Cardiac fibroblast (primary cell): ENCODE data around the gene XAB2.

ENCODE experiments used
- DNase-seq, 2 donors: peaks; one replicate each; pipeline versions ENCODE4 v3.0.0 to v3.0.0-alpha.2; 2010; ENCODE audit warnings: low read depth in 2 of 2
- H3K4me3 ChIP-seq, 2 donors: replicated peaks in 1 of 2; 1 replicate in 1 of 2; 2 replicates in 1 of 2; pipeline ENCODE4 v1.5.1; 2011; ENCODE audit warnings: low read depth in 2 of 2, low read length in 2 of 2, mild to moderate bottlenecking in 2 of 2, moderate library complexity in 1 of 2
- CTCF ChIP-seq: IDR thresholded peaks from one replicate; pipeline ENCODE4 v1.5.1; 2011; ENCODE audit warnings: low read depth, mild to moderate bottlenecking, low read length, inconsistent platforms

Gene XAB2

GRCh38 chr19:7662657-7663056 lies 33.3 kb upstream of the XAB2 start:
- DNase-seq, result no peak
- TF ChIP-seq CTCF, result no peak
- H3K4me3 ChIP-seq, result no peak overlapping the region

GRCh38 chr19:7661744-7662538 lies 32.6 kb upstream of the XAB2 start:
- no peak overlapping the region for H3K4me3 ChIP-seq
- no peak for DNase-seq
- no peak for TF ChIP-seq CTCF

GRCh38 chr19:7658219-7658686 lies 28.9 kb upstream of the XAB2 start:
- no peak for TF ChIP-seq CTCF
- no peak for DNase-seq
- no peak overlapping the region for H3K4me3 ChIP-seq

- no peak for TF ChIP-seq CTCF
- peak in 1 of 2 donors; percentile 21 for DNase-seq
- no peak overlapping the region for H3K4me3 ChIP-seq
These were observed 27.9 kb upstream of the XAB2 start for GRCh38 chr19:7657131-7657751.

- TF ChIP-seq CTCF, result no peak
- H3K4me3 ChIP-seq, result no peak overlapping the region
- DNase-seq, result no peak
These were observed 26.2 kb upstream of the XAB2 start for GRCh38 chr19:7655581-7655980.

GRCh38 chr19:7654401-7654800 lies 25.1 kb upstream of the XAB2 start:
- DNase-seq, result no peak
- H3K4me3 ChIP-seq, result no peak overlapping the region
- TF ChIP-seq CTCF, result no peak
